CD4-positive, alpha-beta T cell treated with Interleukin-17A for 4 hours (primary cell): ENCODE data around the gene CC2D1A.
A peak's percentile ranks its signal among the peaks of the same experiment; 100 is the strongest.
"Not testable (repeated sequence)": the region's sequence is repeated elsewhere in the genome, so short reads cannot be mapped to it uniquely, and the experiment has no call there.

Experiments
- DNase-seq: peaks from one replicate; pipeline ENCODE4 v3.0.0-alpha.2; 2020; ENCODE audit warnings: mixed read lengths

The CC2D1A gene

GRCh38 chr19:13963603-13964105, 57.7 kb downstream of the CC2D1A start:
- DNase-seq = no peak

- DNase-seq = no peak
These were observed 58.8 kb downstream of the CC2D1A start for GRCh38 chr19:13964776-13965175.

GRCh38 chr19:13965377-13965896, 59.4 kb downstream of the CC2D1A start:
- no peak for DNase-seq

- no peak for DNase-seq
These were observed 60.1 kb downstream of the CC2D1A start for GRCh38 chr19:13965926-13966683.

- no peak for DNase-seq
These were observed 60.7 kb downstream of the CC2D1A start for GRCh38 chr19:13966684-13967128.

GRCh38 chr19:13967206-13967605, 61.2 kb downstream of the CC2D1A start:
- DNase-seq = not testable (repeated sequence)

- no peak for DNase-seq
These were observed 62.5 kb downstream of the CC2D1A start for GRCh38 chr19:13968383-13968935.

GRCh38 chr19:13968999-13969398, 63.0 kb downstream of the CC2D1A start:
- no peak for DNase-seq

GRCh38 chr19:13969897-13970296, 63.9 kb downstream of the CC2D1A start:
- DNase-seq = no peak

GRCh38 chr19:13971868-13972267, 65.9 kb downstream of the CC2D1A start:
- DNase-seq = not testable (repeated sequence)

- DNase-seq = no peak
These were observed 66.6 kb downstream of the CC2D1A start for GRCh38 chr19:13972368-13973155.

GRCh38 chr19:13973479-13973878, 67.5 kb downstream of the CC2D1A start:
- not testable (repeated sequence) for DNase-seq

- DNase-seq = peak; percentile 74
These were observed 68.1 kb downstream of the CC2D1A start for GRCh38 chr19:13974073-13974472.

GRCh38 chr19:13975870-13976269, 69.9 kb downstream of the CC2D1A start:
- no peak for DNase-seq

- DNase-seq = no peak
These were observed 70.4 kb downstream of the CC2D1A start for GRCh38 chr19:13976446-13976845.

GRCh38 chr19:13977803-13978202, 71.8 kb downstream of the CC2D1A start:
- no peak for DNase-seq

GRCh38 chr19:13978351-13979243, 72.6 kb downstream of the CC2D1A start:
- DNase-seq = peak; percentile 43

- no peak for DNase-seq
These were observed 73.2 kb downstream of the CC2D1A start for GRCh38 chr19:13979244-13979615.

- no peak for DNase-seq
These were observed 73.7 kb downstream of the CC2D1A start for GRCh38 chr19:13979686-13980085.

- no peak for DNase-seq
These were observed 74.3 kb downstream of the CC2D1A start for GRCh38 chr19:13980340-13980739.
